NCI-H2081 treated with DMSO at 0.1 percent for 48 hours (cell line): Measurements from ENCODE around the gene DHFR2.
"Not testable (repeated sequence)": the region's sequence is repeated elsewhere in the genome, so short reads cannot be mapped to it uniquely, and the experiment has no call there.

ENCODE experiments used
- DNase-seq: peaks from one replicate; lab custom pipeline; 2025; lab: John Stamatoyannopoulos, UW

The DHFR2 gene

DNA sequence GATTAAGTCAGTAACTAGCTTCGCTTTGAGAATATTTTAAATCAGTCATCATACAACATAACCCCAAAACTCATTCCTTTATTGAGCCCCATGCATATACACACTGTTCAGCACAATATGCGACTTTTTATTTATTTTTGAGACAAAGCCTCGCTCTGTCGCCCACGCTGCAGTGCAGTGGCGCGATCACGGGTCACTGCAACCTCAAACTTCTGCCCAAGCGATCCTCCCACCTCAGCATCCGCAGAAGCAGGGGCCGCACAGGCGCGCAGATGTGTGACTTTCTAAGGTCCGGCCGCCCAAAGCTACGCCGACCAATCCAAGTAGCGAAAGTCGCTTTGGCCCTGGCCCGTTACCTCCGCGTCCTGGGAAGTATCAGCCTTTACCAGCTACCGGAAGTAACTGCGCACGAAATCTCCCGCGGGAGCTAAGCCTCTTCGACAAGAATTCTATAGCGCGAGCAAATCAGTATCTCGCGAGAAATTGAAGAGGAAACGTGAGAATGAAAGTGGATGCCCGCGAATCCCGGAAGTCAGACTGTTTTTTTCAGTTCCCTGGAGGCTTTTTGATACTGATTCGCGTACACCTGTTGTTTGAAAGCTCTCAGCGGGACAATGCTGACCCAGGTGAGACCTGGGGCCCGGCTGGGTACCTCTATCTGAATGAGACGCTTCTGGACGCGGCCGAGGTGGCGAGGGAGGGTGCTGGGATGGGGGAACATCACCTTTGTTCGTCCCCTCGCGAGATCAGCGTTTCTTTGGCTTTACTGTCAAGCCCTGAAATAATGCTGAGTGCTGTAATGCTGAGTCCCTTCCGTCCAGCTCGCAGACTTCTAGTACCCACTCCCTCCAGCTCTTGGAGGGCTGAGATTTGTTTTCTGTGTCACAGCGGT, at the start of gene DHFR2, which contains the start of gene NSUN3:
Gene DHFR2 (minus strand): TSS at position 404 of the 892 bp plus-strand sequence. CDS start 1,405 bp downstream, outside the sequence.
Gene NSUN3 (plus strand): TSS at position 549 of the 892 bp plus-strand sequence. CDS start 66 bp downstream, at position 615.
- DNase-seq = peak; percentile 97

DNA sequence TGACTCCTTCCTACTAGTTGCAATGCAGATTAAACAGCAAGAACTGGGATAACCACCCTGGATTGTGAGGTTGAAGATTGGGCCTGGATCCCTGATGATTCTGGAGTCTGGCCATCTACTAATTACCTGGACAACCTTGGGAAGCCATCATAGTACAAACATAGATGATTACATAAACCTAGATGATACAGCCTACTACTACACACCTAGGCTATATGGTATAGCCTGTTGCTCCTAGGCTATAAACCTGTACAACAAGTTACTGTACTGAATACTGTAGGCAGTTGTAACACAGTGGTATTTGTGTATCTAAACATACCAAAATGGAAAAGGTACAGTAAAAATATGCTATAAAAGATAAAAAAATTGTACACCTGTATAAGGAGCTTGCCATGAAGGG, 48.1 kb upstream of the DHFR2 start:
- no peak for DNase-seq

- not testable (repeated sequence) for DNase-seq
Observed at GRCh38 chr3:94110232-94110631, 47.5 kb upstream of the DHFR2 start.

DNA sequence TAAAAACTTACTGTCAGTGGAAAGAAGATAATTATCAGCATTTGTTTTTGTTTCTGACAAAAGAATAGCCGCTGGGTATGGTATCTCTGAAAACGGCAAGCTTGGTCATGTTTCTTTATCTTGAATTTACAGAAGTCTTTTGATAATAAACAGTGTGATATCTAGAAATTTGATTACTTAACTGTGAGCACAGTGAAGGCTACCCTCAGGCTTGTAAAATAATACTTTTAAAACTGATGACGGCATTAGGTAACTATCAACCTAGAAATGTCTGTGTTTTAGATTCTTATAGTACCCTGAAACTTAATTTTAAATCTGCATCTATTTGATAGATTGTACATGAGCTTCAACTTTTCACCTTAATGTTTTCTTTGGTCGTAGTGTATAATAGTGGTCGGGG, 43.6 kb upstream of the DHFR2 start:
- no peak for DNase-seq

- no peak for DNase-seq
Observed at GRCh38 chr3:94101860-94102259, 39.1 kb upstream of the DHFR2 start.

DNA sequence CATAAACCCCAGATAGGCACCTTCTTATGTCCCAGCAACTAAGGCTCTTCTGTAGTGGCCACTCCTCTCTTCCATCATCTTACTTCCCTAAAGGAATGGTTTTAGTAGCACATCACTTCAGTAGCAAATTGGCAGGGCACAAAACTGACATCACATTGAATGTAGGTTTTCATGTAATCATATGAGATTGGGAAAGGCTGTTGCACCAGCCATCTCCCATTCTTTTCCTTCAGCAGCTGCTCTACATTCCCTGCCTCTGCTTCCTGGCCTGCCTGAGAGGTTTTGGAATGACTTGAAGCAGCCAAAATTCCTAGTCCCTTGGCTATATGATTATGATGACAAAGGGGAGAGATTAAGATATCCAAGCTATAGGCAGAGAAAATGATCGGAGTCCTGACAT, 36.6 kb upstream of the DHFR2 start:
- DNase-seq = no peak

DNA sequence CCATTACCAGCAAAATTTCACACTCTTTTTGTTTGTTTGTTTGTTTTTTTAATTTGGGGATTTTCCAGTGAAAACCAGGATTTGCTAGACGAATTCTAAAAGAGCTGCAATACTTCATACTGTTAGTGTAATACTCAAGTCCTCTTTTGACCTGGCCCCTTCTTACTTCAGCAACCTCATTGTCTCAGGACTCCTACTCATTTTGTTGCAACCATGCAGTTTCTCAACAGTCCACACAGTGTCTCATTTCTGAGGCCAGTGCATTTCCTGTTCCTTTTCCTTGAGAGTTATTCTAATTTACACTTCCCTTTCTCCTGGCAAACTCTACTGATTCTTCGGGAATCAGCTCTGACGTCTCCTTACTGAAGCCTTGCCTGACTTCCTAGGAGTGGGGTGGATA, 35.7 kb upstream of the DHFR2 start:
- DNase-seq = no peak

- no peak for DNase-seq
Observed at GRCh38 chr3:94095111-94095510, 32.4 kb upstream of the DHFR2 start.

GRCh38 chr3:94093151-94093550, 30.4 kb upstream of the DHFR2 start:
- no peak for DNase-seq

GRCh38 chr3:94092086-94092485, 29.4 kb upstream of the DHFR2 start:
- DNase-seq = no peak

DNA sequence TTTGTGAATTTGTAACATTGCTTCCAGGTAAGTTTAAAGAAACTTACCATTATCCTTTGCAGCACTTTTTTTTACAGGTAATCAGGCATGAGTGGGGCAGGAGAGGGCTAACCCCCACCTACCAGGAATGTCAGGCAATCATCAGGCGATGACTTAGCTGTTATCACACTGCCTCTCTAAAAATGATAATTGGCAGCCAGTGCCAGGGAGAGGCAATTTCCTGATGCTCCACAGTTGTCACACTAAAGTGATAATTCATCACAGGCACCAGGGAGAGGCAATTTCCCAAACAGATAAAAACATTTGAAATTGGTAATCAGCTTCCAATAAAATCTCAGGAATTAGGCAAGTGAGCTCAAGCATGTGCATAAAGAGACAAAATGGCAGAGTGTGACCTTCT, 26.4 kb upstream of the DHFR2 start:
- no peak for DNase-seq

GRCh38 chr3:94083261-94083660, 20.5 kb upstream of the DHFR2 start:
- DNase-seq = no peak

DNA sequence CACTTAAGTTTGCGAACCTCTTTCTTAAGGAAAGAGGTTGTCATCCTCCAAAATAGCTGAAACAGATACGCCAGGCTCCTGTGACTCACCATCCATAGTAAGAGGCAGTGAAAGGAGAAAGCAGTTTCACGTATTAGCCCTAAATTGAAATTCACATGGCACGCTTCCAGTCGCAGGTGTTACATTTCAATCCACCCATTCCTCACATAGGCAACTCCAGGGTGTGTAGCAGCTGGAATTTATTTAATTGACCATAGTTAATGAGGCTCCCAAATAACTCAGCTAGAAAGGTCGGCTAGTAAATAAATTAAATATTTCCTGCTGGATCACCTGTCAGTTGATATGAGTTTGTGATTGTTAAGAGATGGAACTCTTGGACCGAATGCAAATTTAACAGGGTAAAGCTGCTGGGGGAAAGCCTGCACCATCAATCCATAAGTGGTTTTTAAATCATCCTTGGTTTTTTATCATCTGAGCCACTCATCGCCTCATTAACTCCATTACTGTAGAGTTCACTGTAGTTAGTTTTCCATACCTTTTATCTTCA, 19.7 kb upstream of the DHFR2 start:
- DNase-seq = peak; percentile 55

- DNase-seq = no peak
Observed at GRCh38 chr3:94081884-94082283, 19.2 kb upstream of the DHFR2 start.

- DNase-seq = not testable (repeated sequence)
Observed at GRCh38 chr3:94080552-94080951, 17.8 kb upstream of the DHFR2 start.

DNA sequence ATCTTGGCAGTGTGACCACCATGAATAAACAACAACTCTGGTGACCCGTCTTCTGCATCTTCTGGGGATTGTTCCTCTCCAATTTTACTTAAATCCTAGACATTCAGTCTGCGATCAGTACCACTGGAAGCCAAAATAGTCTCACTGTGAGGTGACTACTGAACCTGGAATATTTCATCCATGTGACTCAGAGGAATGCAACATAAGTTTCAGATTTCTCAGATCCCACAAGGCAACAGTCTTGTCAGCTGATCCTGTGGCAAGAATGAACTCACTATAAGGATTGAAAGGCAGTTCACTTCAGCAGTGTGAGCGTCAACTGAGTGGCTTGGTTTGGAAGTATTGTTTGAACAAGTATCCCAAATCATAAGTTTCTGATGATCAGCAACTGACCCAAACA, 13.3 kb upstream of the DHFR2 start:
- no peak for DNase-seq

GRCh38 chr3:94071713-94072284, 9.1 kb upstream of the DHFR2 start:
- DNase-seq = no peak

GRCh38 chr3:94070341-94070911, 7.7 kb upstream of the DHFR2 start:
- no peak for DNase-seq

DNA sequence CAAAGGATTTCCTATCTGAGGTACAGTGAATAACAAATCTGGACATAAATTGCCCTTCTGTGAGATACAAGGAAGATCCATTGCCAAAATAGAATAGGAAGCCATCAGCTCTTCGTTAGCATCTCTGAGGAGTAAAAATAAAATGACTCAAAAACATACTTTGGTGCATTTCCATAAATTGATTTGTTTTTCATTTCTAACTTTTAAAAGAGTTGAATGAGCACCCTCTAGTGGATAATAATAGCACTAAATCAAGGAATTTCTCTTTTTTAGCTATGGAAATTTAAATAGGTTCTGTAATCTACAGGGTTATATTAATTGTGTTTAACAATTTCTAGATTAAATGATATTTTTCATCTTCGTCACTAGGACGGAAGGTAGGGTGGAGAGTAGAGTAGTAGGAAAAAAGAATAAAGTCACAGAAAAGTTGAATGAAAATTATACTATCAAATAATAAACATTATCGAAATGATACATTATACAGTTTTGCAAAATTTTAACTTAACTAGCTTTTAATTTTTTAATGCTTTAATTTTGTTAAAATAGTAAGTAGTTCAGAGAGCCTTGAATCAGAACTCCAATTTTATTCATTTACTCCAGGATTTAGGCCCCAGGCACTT, 6.6 kb upstream of the DHFR2 start:
- no peak for DNase-seq

- no peak for DNase-seq
Observed at GRCh38 chr3:94066506-94067500, 4.1 kb upstream of the DHFR2 start.
